Pancreas (tissue), 8 donors: ENCODE measurements around the gene PTPN1. TPM values are rescaled to one million over a fixed set of nuclear protein-coding genes. Genes with fewer than 3 reads are reported as not detected.

Experiments used
- microRNA-seq, 2 donors: library from miRNA; unstranded; fragments of <30 nt; microRNA quantifications; one replicate each; pipeline versions ENCODE4 to v1.1.0, GENCODE V29; 2019 to 2020
- polyA plus RNA-seq, 2 donors: library from polyadenylated mRNA; stranded (reverse); fragments of 200-250 nt; gene quantifications; one replicate each; pipeline ENCODE4 v1.2.3, GENCODE V29; 2013
- total RNA-seq, 6 donors: library from RNA; stranded (reverse); fragmentation: NEBNext Ultra II Directional in 4 of 6; extraction: Animal tissue kit (Norgen Biotek cat#: 25700) in 4 of 6; gene quantifications; one replicate each; pipeline versions ENCODE4 v1.2.1 to v1.2.4, GENCODE V29; 2021 to 2023
- donor health status: healthy with polysubstance abuse.
- donor health status: DM: no; HTN: no; CAD: no; lungs with moderate emphysema.
- donor health status: DM: no; HTN: no; CAD: no.
- donor health status: Bipolar disorder and iron deficiency.
- donor health status: DM: yes; HTN: yes; CAD: no.
- donor health status: DM: no; HTN: no; CAD: no.
- donor health status: DM: no; HTN: no; CAD: no.
- donor health status: DM: yes; HTN: yes; CAD: no.

PTPN1 gene
- total and polyA plus RNA-seq, 8 donors: 6.0 to 12.4 (median 8.6) TPM

Small RNA genes lying within 50 kb of the gene (microRNA-seq; reads per million reads assigned to microRNA genes)
- 0 reads per million in 2 donors for gene MIR1302-5
- 0 reads per million in 2 donors for gene MIR645

Other genes with a start within 250 kb of the PTPN1 start
- gene RIPOR3, start 181.2 kb downstream of the PTPN1 start, total RNA-seq: 1 to 10 TPM in 4 of 6 donors, under 1 TPM in 2; 0.67 to 3.4 (median 1.5) TPM
- 10 to 100 TPM in 1 of 2 donors, 1 to 10 TPM in 1; 8.1 to 11.3 TPM for gene RIPOR3, start 181.2 kb downstream of the PTPN1 start, polyA plus RNA-seq
- 10 to 100 TPM in 4 of 6 donors, 1 to 10 TPM in 2; 8.1 to 17.8 (median 11.9) TPM for gene PARD6B, start 221.2 kb downstream of the PTPN1 start, total RNA-seq
- 1 to 10 TPM; 3.1 to 4.2 TPM for gene PARD6B, start 221.2 kb downstream of the PTPN1 start, polyA plus RNA-seq